H1 (cell line): Measurements from ENCODE around the gene FGF19. TPM values are rescaled to one million over a fixed set of nuclear protein-coding genes. Genes with fewer than 3 reads are reported as not detected.
A peak's percentile ranks its signal among the peaks of the same experiment; 100 is the strongest.

ENCODE experiments used
- CTCF ChIA-PET: fragments of 300-600 bp; sonication (Branson Sonifier 250); formaldehyde crosslinking; loops from one replicate; lab custom pipeline; 2021; ENCODE audit not compliant: partially characterized antibody; lab: Charles Lee
- POLR2A ChIA-PET: fragments of 300-600 bp; sonication (Branson Sonifier 250); formaldehyde crosslinking; loops from one replicate; lab custom pipeline; 2021; ENCODE audit warnings: inconsistent platforms; ENCODE audit not compliant: partially characterized antibody; lab: Charles Lee
- DNase-seq, 2 experiments: peaks; one replicate each; pipeline versions ENCODE4 v3.0.0 to v3.0.0-alpha.2; 2010 to 2022; ENCODE audit warnings: low spot score in 2 of 2, low read depth in 1 of 2, mixed read lengths in 1 of 2
- FAIRE-seq: peaks from 2 replicates; lab custom pipeline; 2011; peaks lifted over from hg19 to GRCh38; lab: Jason Lieb, UNC
- H2AFZ ChIP-seq: 2 replicates; pipeline ENCODE4 v1.8.1; 2012; ENCODE audit warnings: low read length, inconsistent platforms
- H2AK5ac ChIP-seq: 2 replicates; pipeline ENCODE4 v1.6.1; 2013; ENCODE audit warnings: low read depth, low read length
- H2BK120ac ChIP-seq: replicated peaks from 2 replicates; pipeline ENCODE3; 2013; ENCODE audit warnings: low read depth, low read length, inconsistent platforms
- H2BK12ac ChIP-seq: 2 replicates; pipeline ENCODE4 v1.6.1; 2013; ENCODE audit warnings: low read depth, low read length
- H2BK15ac ChIP-seq: 2 replicates; pipeline ENCODE4 v1.6.1; 2013; ENCODE audit warnings: low read length
- H2BK20ac ChIP-seq: 2 replicates; pipeline ENCODE4 v1.6.1; 2013; ENCODE audit warnings: low read length
- H2BK5ac ChIP-seq: 2 replicates; pipeline ENCODE4 v1.6.1; 2013; ENCODE audit warnings: low read depth, low read length
- H3K14ac ChIP-seq: 2 replicates; pipeline ENCODE4 v1.6.1; 2013; ENCODE audit warnings: inconsistent platforms; ENCODE audit not compliant: insufficient read length
- H3K18ac ChIP-seq: 2 replicates; pipeline ENCODE4 v1.6.1; 2013; ENCODE audit warnings: low read length; ENCODE audit errors: extremely low read depth
- H3K23ac ChIP-seq: 2 replicates; pipeline ENCODE4 v1.6.1; 2013; ENCODE audit warnings: inconsistent platforms; ENCODE audit not compliant: insufficient read length
- H3K23me2 ChIP-seq: 2 replicates; pipeline ENCODE4 v1.6.1; 2013; ENCODE audit warnings: low read depth, low read length
- H3K27ac ChIP-seq: 2 replicates; pipeline ENCODE4 v1.6.1; 2011; ENCODE audit warnings: low read depth, low read length, inconsistent platforms
- H3K27me3 ChIP-seq, 4 experiments: replicated peaks in 1 of 4; 1 replicate in 1 of 4; 2 replicates in 3 of 4; pipeline versions ENCODE4 v1.6.1 to v1.8.1; 2011 to 2013; ENCODE audit warnings: low read length in 3 of 4, mild to moderate bottlenecking in 3 of 4, inconsistent platforms in 2 of 4, mixed read lengths in 2 of 4, moderate library complexity in 1 of 4; ENCODE audit not compliant: control insufficient read depth in 3 of 4, insufficient read depth in 3 of 4; ENCODE audit errors: extremely low read depth in 1 of 4
- H3K36me3 ChIP-seq, 4 experiments: 2 replicates each; pipeline versions ENCODE4 v1.6.1 to v1.8.1; 2011 to 2013; ENCODE audit warnings: mild to moderate bottlenecking in 4 of 4, low read length in 3 of 4, moderate library complexity in 2 of 4, control low read depth in 1 of 4, inconsistent platforms in 1 of 4; ENCODE audit not compliant: insufficient read depth in 4 of 4, control insufficient read depth in 2 of 4
- H3K4ac ChIP-seq: replicated peaks from 2 replicates; pipeline ENCODE3; 2013; ENCODE audit warnings: low read length, low read depth, mixed read lengths, inconsistent platforms; ENCODE audit not compliant: insufficient read length
- H3K4me1 ChIP-seq, 4 experiments: replicated peaks in 1 of 4; 1 replicate in 1 of 4; 2 replicates in 3 of 4; pipeline versions ENCODE4 v1.6.1 to v1.8.1; 2011 to 2013; ENCODE audit warnings: low read length in 3 of 4, inconsistent platforms in 2 of 4, mixed read lengths in 1 of 4; ENCODE audit not compliant: insufficient read depth in 4 of 4, control insufficient read depth in 3 of 4
- H3K4me2 ChIP-seq, 2 experiments: 2 replicates each; pipeline versions ENCODE4 v1.6.1 to v1.8.1; 2011 to 2013; ENCODE audit warnings: low read depth in 2 of 2, low read length in 2 of 2, control low read depth in 1 of 2, inconsistent platforms in 1 of 2, mild to moderate bottlenecking in 1 of 2; ENCODE audit not compliant: insufficient read depth in 1 of 2
- H3K4me3 ChIP-seq, 4 experiments: fragments of 200-600, 300-600 bp in 1 of 4; sonication (generic), shearing (Covaris generic), sonication (Bioruptor Twin) in 1 of 4; 2 replicates each; pipeline versions ENCODE4 v1.5.1 to v1.8.1; 2011 to 2016; ENCODE audit warnings: low read length in 4 of 4, low read depth in 3 of 4, control low read depth in 2 of 4, inconsistent platforms in 2 of 4, mild to moderate bottlenecking in 2 of 4, mixed read lengths in 1 of 4, moderate library complexity in 1 of 4; ENCODE audit not compliant: insufficient read depth in 2 of 4; ENCODE audit errors: extremely low read depth in 1 of 4
- H3K56ac ChIP-seq: replicated peaks from 2 replicates; pipeline ENCODE3; 2013; ENCODE audit warnings: low read depth, mild to moderate bottlenecking, mixed read lengths, low read length, inconsistent platforms; ENCODE audit not compliant: insufficient read length
- H3K79me1 ChIP-seq: 2 replicates; pipeline ENCODE4 v1.6.1; 2013; ENCODE audit warnings: low read depth, low read length, control low read depth
- H3K79me2 ChIP-seq, 2 experiments: 2 replicates each; pipeline versions ENCODE4 v1.6.1 to v1.8.1; 2012 to 2013; ENCODE audit warnings: low read length in 2 of 2, mild to moderate bottlenecking in 2 of 2, inconsistent platforms in 1 of 2; ENCODE audit not compliant: insufficient read depth in 2 of 2, control insufficient read depth in 1 of 2
- H3K9ac ChIP-seq, 4 experiments: replicated peaks in 1 of 4; 1 replicate in 1 of 4; 2 replicates in 3 of 4; pipeline versions ENCODE4 v1.6.1 to v1.8.1; 2011 to 2013; ENCODE audit warnings: low read depth in 3 of 4, low read length in 3 of 4, control low read depth in 2 of 4, mild to moderate bottlenecking in 2 of 4, moderate library complexity in 2 of 4, inconsistent platforms in 1 of 4; ENCODE audit errors: extremely low read depth in 1 of 4
- H3K9me3 ChIP-seq, 2 experiments: 2 replicates each; pipeline versions ENCODE4 v1.6.1 to v1.8.1; 2012 to 2013; ENCODE audit warnings: mild to moderate bottlenecking in 2 of 2, moderate library complexity in 2 of 2, control low read depth in 1 of 2, inconsistent platforms in 1 of 2, low read depth in 1 of 2, low read length in 1 of 2, mixed read lengths in 1 of 2; ENCODE audit not compliant: insufficient read depth in 2 of 2
- H4K20me1 ChIP-seq, 2 experiments: replicated peaks in 1 of 2; 2 replicates each; pipeline versions ENCODE3 to v1.8.1; 2011 to 2013; ENCODE audit warnings: inconsistent platforms in 2 of 2, low read length in 2 of 2, mild to moderate bottlenecking in 1 of 2; ENCODE audit not compliant: insufficient read depth in 2 of 2, control insufficient read depth in 1 of 2
- H4K5ac ChIP-seq: 2 replicates; pipeline ENCODE4 v1.6.1; 2013; ENCODE audit warnings: low read length, low read depth, mixed read lengths, inconsistent platforms; ENCODE audit not compliant: insufficient read length
- H4K8ac ChIP-seq: 2 replicates; pipeline ENCODE4 v1.8.0; 2013; ENCODE audit warnings: mild to moderate bottlenecking, moderate library complexity, low read length, inconsistent platforms; ENCODE audit not compliant: insufficient read depth; ENCODE audit errors: extremely low read depth
- H4K91ac ChIP-seq: replicated peaks from 2 replicates; pipeline ENCODE3; 2013; ENCODE audit warnings: low read length, mixed read lengths, inconsistent platforms; ENCODE audit not compliant: insufficient read length
- CTCF ChIP-seq, 3 experiments: IDR thresholded peaks; 1 replicate in 2 of 3; 2 replicates in 1 of 3; pipeline versions ENCODE4 v1.5.1 to v1.6.1; 2011; ENCODE audit warnings: low read length in 3 of 3, mild to moderate bottlenecking in 3 of 3, inconsistent platforms in 2 of 3, low read depth in 1 of 3, moderate library complexity in 1 of 3; ENCODE audit not compliant: insufficient read depth in 1 of 3; ENCODE audit errors: control extremely low read depth in 1 of 3
- RAD21 ChIP-seq, 2 experiments: IDR thresholded peaks in 1 of 2; conservative IDR thresholded peaks in 1 of 2; 2 replicates each; pipeline ENCODE4 v1.6.1; 2011; ENCODE audit warnings: low read depth in 2 of 2, low read length in 2 of 2, improper control_type of control experiment in 1 of 2, inconsistent platforms in 1 of 2, mild to moderate bottlenecking in 1 of 2, moderate library complexity in 1 of 2
- SIN3A ChIP-seq, 2 experiments: IDR thresholded peaks in 1 of 2; conservative IDR thresholded peaks in 1 of 2; 2 replicates each; pipeline ENCODE4 v1.6.1; 2011 to 2012; ENCODE audit warnings: low read length in 2 of 2, improper control_type of control experiment in 1 of 2, low read depth in 1 of 2, mild to moderate bottlenecking in 1 of 2
- ZNF274 ChIP-seq: IDR thresholded peaks from 2 replicates; pipeline ENCODE4 v1.7.0; 2012; ENCODE audit warnings: low read length, borderline replicate concordance; ENCODE audit errors: extremely low read depth
- WGBS, 2 experiments: shearing (Covaris generic) in 1 of 2; methylation state at CpG; one replicate each; pipeline versions ENCODE4 v1.1.6 to v1.1.7; 2013 to 2015; ENCODE audit warnings: low lambda C conversion rate in 2 of 2, mixed read lengths in 2 of 2, inconsistent platforms in 1 of 2, low coverage in 1 of 2, missing lambda C conversion rate in 1 of 2; ENCODE audit not compliant: insufficient replicate concordance in 2 of 2, insufficient coverage in 1 of 2, insufficient read length in 1 of 2; ENCODE audit errors: extremely low coverage in 1 of 2, missing lambda C conversion rate in 1 of 2; 5-methylcytosine and 5-hydroxymethylcytosine counted together
- polyA plus RNA-seq, 7 experiments: library from polyadenylated mRNA; depleted of rRNA in 3 of 7; stranded (reverse) in 5 of 7; unstranded in 2 of 7; fragments of >200 nt in 5 of 7; fragments of 200-250 nt in 2 of 7; gene quantifications; 1 replicate in 5 of 7; 2 replicates in 1 of 7; 4 replicates in 1 of 7; pipeline versions ENCODE4 v1.2.1 to v1.2.3, GENCODE V29; 2011 to 2013; ENCODE audit warnings: missing spikeins in 2 of 7, mixed read lengths in 2 of 7
- total RNA-seq: library from RNA; stranded (reverse); fragmentation: NEBNext Ultra II Directional; extraction: Animal tissue kit (Norgen Biotek cat#: 25700); gene quantifications from 2 replicates; pipeline ENCODE4 v1.2.1, GENCODE V29; 2021

The FGF19 gene
- total and polyA plus RNA-seq, 2 of the 8 experiments (the other 6 are each of a cell fraction or from before 2014, with no cell fraction given) = 9.6 to 14.8 TPM

- peaks cover 0 to 6% (median 3%) of the 10 kb centered on the region in 4 experiments; a peak in 4 of 7 replicates for H3K27me3 ChIP-seq
- no peak overlapping the region for H2BK15ac ChIP-seq
- H3K4ac ChIP-seq = no peak overlapping the region
- H2BK5ac ChIP-seq = no peak overlapping the region
- H2AK5ac ChIP-seq = no peak overlapping the region
- H2BK12ac ChIP-seq = no peak overlapping the region
- no peak overlapping the region for H3K4me3 ChIP-seq
- H3K23ac ChIP-seq = no peak overlapping the region
- H3K36me3 ChIP-seq = no peaks in the 10 kb centered on the region
- no peak for FAIRE-seq
- H2BK120ac ChIP-seq = no peak overlapping the region
- no peak overlapping the region for H4K5ac ChIP-seq
- 70% methylated on average over 9 of the region's 9 CpGs; no CpG with 5 or more reads in 1 of the 2 experiments for WGBS, 2 experiments
- H4K8ac ChIP-seq = no peak overlapping the region; the same call in 1 of the 2 replicates
- no peaks in the 10 kb centered on the region; a peak in 1 of 7 replicates for H3K4me1 ChIP-seq
- H3K9ac ChIP-seq = no peak overlapping the region
- H2BK20ac ChIP-seq = no peak overlapping the region
- H4K20me1 ChIP-seq = peaks cover 0 to 3% of the 10 kb centered on the region in 2 experiments
- CTCF ChIA-PET = interaction anchor here (0.6 to 4.4 kb wide), 39 partner anchors 9 to 878 kb away, joined by 3 to 28 read pairs (median 4); partner anchors contain the start of gene LTO1
- no peak overlapping the region for H3K18ac ChIP-seq
- H3K4me2 ChIP-seq = no peak overlapping the region
- TF ChIP-seq ZNF274 (no peak), CTCF (IDR thresholded peaks at IDR 0.05; ENCODE audit: control extremely low read depth in 1 of 3, insufficient read depth in 1 of 3, low read depth in 1 of 3, low read length in 3 of 3) (peak; percentile 65 to 74 (median 67)), SIN3A (conservative IDR thresholded peaks at IDR 0.05 in 1 of 2, IDR thresholded peaks at IDR 0.05 in 1 of 2; ENCODE audit: low read depth in 1 of 2, low read length in 2 of 2) (0 out of 4 replicates have a peak, but pooled peaks of 1 of the 2 experiments have one; percentile 26), RAD21 (IDR thresholded peaks at IDR 0.05 in 1 of 2, conservative IDR thresholded peaks at IDR 0.05 in 1 of 2; ENCODE audit: low read depth in 2 of 2, low read length in 2 of 2) (peak; percentile 70 to 79)
- POLR2A ChIA-PET = interaction anchor here (1.0 to 1.5 kb wide), 7 partner anchors 18 to 46 kb away, joined by 3 to 5 read pairs (median 3); partner anchors contain the start of gene FGF19
- H2AFZ ChIP-seq = no peak overlapping the region
- H3K56ac ChIP-seq = no peak overlapping the region
- no peak overlapping the region for H3K27ac ChIP-seq
- H3K14ac ChIP-seq = no peak overlapping the region
- DNase-seq = peak in 1 of 2 experiments; percentile 80
- H4K91ac ChIP-seq = no peak overlapping the region
- no peaks in the 10 kb centered on the region for H3K79me1 ChIP-seq
- H3K23me2 ChIP-seq = peaks cover 3% of the 10 kb centered on the region; the same call in 1 of the 2 replicates
- no peaks in the 10 kb centered on the region; a peak in 1 of 4 replicates for H3K9me3 ChIP-seq
- H3K79me2 ChIP-seq = no peaks in the 10 kb centered on the region
Measured at GRCh38 chr11:69683764-69684333, 20.0 kb downstream of the FGF19 start.
